WTC11 (cell line): ENCODE measurements around the gene ABHD12B. TPM values are rescaled to one million over a fixed set of nuclear protein-coding genes. Genes with fewer than 3 reads are reported as not detected.

Source experiments
- ATAC-seq: fragments of 200-7000 bp; cut with Tn5 transposase; 2 replicates; pipeline ENCODE4 v1.10.0; 2021; ENCODE audit warnings: mild to moderate bottlenecking, moderate library complexity
- CTCF ChIA-PET: fragments of 300-600 bp; sonication (Branson Sonifier 250); formaldehyde crosslinking; loops from one replicate; lab custom pipeline; 2021; ENCODE audit warnings: antibody characterized with exemption; lab: Charles Lee
- POLR2A ChIA-PET: fragments of 350-600 bp; sonication (Branson Sonifier 250); formaldehyde crosslinking; loops from one replicate; lab custom pipeline; 2021; ENCODE audit warnings: antibody characterized with exemption; lab: Charles Lee
- DNase-seq: peaks from one replicate; pipeline ENCODE4 v3.0.0; 2021; ENCODE audit warnings: low spot score
- H3K27ac Mint-ChIP-seq: 2 replicates; pipeline ENCODE4 v1.8.0; 2021; ENCODE audit warnings: mixed read lengths
- H3K27me3 Mint-ChIP-seq: 2 replicates; pipeline ENCODE4 v1.8.0; 2021; ENCODE audit warnings: low read depth, mild to moderate bottlenecking, moderate library complexity, mixed read lengths
- H3K36me3 Mint-ChIP-seq: 2 replicates; pipeline ENCODE4 v1.8.0; 2021; ENCODE audit warnings: mixed read lengths
- H3K4me1 Mint-ChIP-seq: 2 replicates; pipeline ENCODE4 v1.8.0; 2022; ENCODE audit warnings: mixed read lengths
- H3K4me3 Mint-ChIP-seq: 2 replicates; pipeline ENCODE4 v1.8.0; 2021; ENCODE audit warnings: mild to moderate bottlenecking, moderate library complexity, mixed read lengths
- H3K9me3 Mint-ChIP-seq: 2 replicates; pipeline ENCODE4 v1.8.0; 2021; ENCODE audit warnings: mixed read lengths
- CREB1 ChIP-seq: sonication (generic); formaldehyde crosslinking; IDR thresholded peaks from 2 replicates; pipeline ENCODE4 v1.8.0; 2023; ENCODE audit warnings: mild to moderate bottlenecking, missing genetic modification reagents
- ESRRA ChIP-seq: sonication (generic); formaldehyde crosslinking; IDR thresholded peaks from 2 replicates; pipeline ENCODE4 v1.8.1; 2022; ENCODE audit warnings: mild to moderate bottlenecking, missing genetic modification reagents, borderline replicate concordance
- GABPB1 ChIP-seq: sonication (generic); formaldehyde crosslinking; IDR thresholded peaks from 2 replicates; pipeline ENCODE4 v1.8.1; 2023; ENCODE audit warnings: mild to moderate bottlenecking, missing genetic modification reagents
- IRF2 ChIP-seq: sonication (generic); formaldehyde crosslinking; IDR thresholded peaks from 2 replicates; pipeline ENCODE4 v1.8.0; 2022; ENCODE audit warnings: low read depth, missing genetic modification reagents, borderline replicate concordance
- JUN ChIP-seq: sonication (generic); formaldehyde crosslinking; IDR thresholded peaks from 2 replicates; pipeline ENCODE4 v1.8.0; 2023; ENCODE audit warnings: mild to moderate bottlenecking, missing genetic modification reagents
- MXD4 ChIP-seq: fragments of 250-450 bp; sonication (Bioruptor Pico); IDR thresholded peaks from 2 replicates; pipeline ENCODE4 v1.8.0; 2021; ENCODE audit warnings: mild to moderate bottlenecking, moderate library complexity, borderline replicate concordance
- MYBL2 ChIP-seq: sonication (generic); formaldehyde crosslinking; IDR thresholded peaks from 2 replicates; pipeline ENCODE4 v1.8.1; 2023; ENCODE audit warnings: mild to moderate bottlenecking, moderate library complexity, missing genetic modification reagents
- NFE2L1 ChIP-seq: sonication (generic); formaldehyde crosslinking; IDR thresholded peaks from 2 replicates; pipeline ENCODE4 v1.8.1; 2023; ENCODE audit warnings: missing genetic modification reagents
- PRRX2 ChIP-seq: fragments of 250-450 bp; sonication (Bioruptor Pico); IDR thresholded peaks from 2 replicates; pipeline ENCODE4 v1.8.0; 2021; ENCODE audit warnings: mild to moderate bottlenecking
- SMAD4 ChIP-seq: sonication (generic); formaldehyde crosslinking; IDR thresholded peaks from 2 replicates; pipeline ENCODE4 v1.8.0; 2022; ENCODE audit warnings: mild to moderate bottlenecking, missing genetic modification reagents
- TEAD1 ChIP-seq: sonication (generic); formaldehyde crosslinking; IDR thresholded peaks from 2 replicates; pipeline ENCODE4 v1.8.0; 2022; ENCODE audit warnings: mild to moderate bottlenecking, missing genetic modification reagents
- ZNF121 ChIP-seq: sonication (generic); formaldehyde crosslinking; IDR thresholded peaks from 2 replicates; pipeline ENCODE4 v1.8.0; 2023; ENCODE audit warnings: missing genetic modification reagents
- ZNF263 ChIP-seq: sonication (generic); formaldehyde crosslinking; IDR thresholded peaks from 2 replicates; pipeline ENCODE4 v1.8.1; 2022; ENCODE audit warnings: low read depth, mild to moderate bottlenecking, moderate library complexity, missing genetic modification reagents
- total RNA-seq: library from RNA; stranded (reverse); gene quantifications from 3 replicates; pipeline ENCODE4 v1.2.3, GENCODE V29; 2021
- TF ChIP-seq, protein P1 (sequence below): sonication (generic); formaldehyde crosslinking; IDR thresholded peaks from 2 replicates; pipeline ENCODE4 v1.8.1; 2022; ENCODE audit warnings: low read depth, mild to moderate bottlenecking, moderate library complexity, missing genetic modification reagents, borderline replicate concordance
- TF ChIP-seq, protein P2 (sequence below): fragments of 200-600 bp; IDR thresholded peaks from 2 replicates; pipeline ENCODE4 v1.8.0; 2022; ENCODE audit warnings: antibody characterized with exemption
- TF ChIP-seq, protein P3 (sequence below): sonication (generic); formaldehyde crosslinking; conservative IDR thresholded peaks from 2 replicates; pipeline ENCODE4 v1.8.1; 2023; ENCODE audit warnings: mild to moderate bottlenecking, low read depth, missing genetic modification reagents, moderate library complexity
- TF ChIP-seq, protein P4 (sequence below): sonication (generic); formaldehyde crosslinking; IDR thresholded peaks from 2 replicates; pipeline ENCODE4 v1.8.1; 2023; ENCODE audit warnings: mild to moderate bottlenecking, missing genetic modification reagents, borderline replicate concordance
- TF ChIP-seq, protein P5 (sequence below): fragments of 250-450 bp; sonication (Bioruptor Pico); IDR thresholded peaks from 2 replicates; pipeline ENCODE4 v1.9.0; 2021; ENCODE audit warnings: mild to moderate bottlenecking, borderline replicate concordance
- TF ChIP-seq, protein P6 (sequence below): sonication (generic); formaldehyde crosslinking; IDR thresholded peaks from 2 replicates; pipeline ENCODE4 v1.8.1; 2022; ENCODE audit warnings: mild to moderate bottlenecking, moderate library complexity, missing genetic modification reagents

Gene ABHD12B
- total RNA-seq, 1 experiment from 2014 or later = 156 TPM

DNA sequence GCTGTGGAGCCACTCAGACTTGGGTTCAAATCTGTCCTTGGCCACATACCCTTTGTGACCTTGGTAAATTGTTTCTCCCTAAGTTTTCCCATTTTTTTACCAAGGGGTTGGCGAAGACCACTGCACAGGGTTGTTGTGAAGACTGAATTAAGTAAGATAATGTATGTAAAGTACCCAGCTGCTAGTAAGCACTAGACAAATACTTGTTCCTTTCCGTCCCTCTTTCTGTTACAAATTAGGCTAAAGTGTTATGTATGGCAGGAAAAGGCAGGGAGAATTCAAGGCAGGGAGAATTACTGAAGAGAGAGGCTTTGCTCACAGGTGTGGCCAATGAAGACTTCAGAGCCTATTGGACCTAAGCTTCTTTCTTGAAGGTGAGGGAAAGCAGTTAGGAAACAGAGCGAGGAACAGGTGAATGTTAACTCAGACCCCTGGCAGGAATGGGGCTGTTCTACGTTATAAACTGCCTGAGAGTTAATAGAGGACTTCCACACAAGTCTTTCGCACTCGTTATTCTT, 25.9 kb downstream of the ABHD12B start:
- Mint-ChIP-seq H3K4me1 (peaks cover 77% of the 10 kb centered on the region), H3K36me3 (peaks cover 41% of the 10 kb centered on the region), H3K9me3 (peaks cover 17% of the 10 kb centered on the region), H3K27me3 (no peaks in the 10 kb centered on the region; the same call in 1 of the 2 replicates), H3K27ac (peak overlapping the region; percentile 98), H3K4me3 (peak overlapping the region; percentile 77)
- TF ChIP-seq NFE2L1 (CRISPR knock-in tag) (no peak), TEAD1 (peak; percentile 50; the same call in 1 of the 2 replicates), ESRRA (0 out of 2 replicates have a peak, but pooled peaks have one; percentile 32), IRF2 (CRISPR knock-in tag) (no peak)
- TF ChIP-seq, protein P1, sequence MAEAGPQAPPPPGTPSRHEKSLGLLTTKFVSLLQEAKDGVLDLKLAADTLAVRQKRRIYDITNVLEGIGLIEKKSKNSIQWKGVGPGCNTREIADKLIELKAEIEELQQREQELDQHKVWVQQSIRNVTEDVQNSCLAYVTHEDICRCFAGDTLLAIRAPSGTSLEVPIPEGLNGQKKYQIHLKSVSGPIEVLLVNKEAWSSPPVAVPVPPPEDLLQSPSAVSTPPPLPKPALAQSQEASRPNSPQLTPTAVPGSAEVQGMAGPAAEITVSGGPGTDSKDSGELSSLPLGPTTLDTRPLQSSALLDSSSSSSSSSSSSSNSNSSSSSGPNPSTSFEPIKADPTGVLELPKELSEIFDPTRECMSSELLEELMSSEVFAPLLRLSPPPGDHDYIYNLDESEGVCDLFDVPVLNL = no peak
- TF ChIP-seq, protein P2, sequence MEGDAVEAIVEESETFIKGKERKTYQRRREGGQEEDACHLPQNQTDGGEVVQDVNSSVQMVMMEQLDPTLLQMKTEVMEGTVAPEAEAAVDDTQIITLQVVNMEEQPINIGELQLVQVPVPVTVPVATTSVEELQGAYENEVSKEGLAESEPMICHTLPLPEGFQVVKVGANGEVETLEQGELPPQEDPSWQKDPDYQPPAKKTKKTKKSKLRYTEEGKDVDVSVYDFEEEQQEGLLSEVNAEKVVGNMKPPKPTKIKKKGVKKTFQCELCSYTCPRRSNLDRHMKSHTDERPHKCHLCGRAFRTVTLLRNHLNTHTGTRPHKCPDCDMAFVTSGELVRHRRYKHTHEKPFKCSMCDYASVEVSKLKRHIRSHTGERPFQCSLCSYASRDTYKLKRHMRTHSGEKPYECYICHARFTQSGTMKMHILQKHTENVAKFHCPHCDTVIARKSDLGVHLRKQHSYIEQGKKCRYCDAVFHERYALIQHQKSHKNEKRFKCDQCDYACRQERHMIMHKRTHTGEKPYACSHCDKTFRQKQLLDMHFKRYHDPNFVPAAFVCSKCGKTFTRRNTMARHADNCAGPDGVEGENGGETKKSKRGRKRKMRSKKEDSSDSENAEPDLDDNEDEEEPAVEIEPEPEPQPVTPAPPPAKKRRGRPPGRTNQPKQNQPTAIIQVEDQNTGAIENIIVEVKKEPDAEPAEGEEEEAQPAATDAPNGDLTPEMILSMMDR = no peak
- TF ChIP-seq, protein P3, sequence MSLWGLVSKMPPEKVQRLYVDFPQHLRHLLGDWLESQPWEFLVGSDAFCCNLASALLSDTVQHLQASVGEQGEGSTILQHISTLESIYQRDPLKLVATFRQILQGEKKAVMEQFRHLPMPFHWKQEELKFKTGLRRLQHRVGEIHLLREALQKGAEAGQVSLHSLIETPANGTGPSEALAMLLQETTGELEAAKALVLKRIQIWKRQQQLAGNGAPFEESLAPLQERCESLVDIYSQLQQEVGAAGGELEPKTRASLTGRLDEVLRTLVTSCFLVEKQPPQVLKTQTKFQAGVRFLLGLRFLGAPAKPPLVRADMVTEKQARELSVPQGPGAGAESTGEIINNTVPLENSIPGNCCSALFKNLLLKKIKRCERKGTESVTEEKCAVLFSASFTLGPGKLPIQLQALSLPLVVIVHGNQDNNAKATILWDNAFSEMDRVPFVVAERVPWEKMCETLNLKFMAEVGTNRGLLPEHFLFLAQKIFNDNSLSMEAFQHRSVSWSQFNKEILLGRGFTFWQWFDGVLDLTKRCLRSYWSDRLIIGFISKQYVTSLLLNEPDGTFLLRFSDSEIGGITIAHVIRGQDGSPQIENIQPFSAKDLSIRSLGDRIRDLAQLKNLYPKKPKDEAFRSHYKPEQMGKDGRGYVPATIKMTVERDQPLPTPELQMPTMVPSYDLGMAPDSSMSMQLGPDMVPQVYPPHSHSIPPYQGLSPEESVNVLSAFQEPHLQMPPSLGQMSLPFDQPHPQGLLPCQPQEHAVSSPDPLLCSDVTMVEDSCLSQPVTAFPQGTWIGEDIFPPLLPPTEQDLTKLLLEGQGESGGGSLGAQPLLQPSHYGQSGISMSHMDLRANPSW = no peak
- TF ChIP-seq, protein P4, sequence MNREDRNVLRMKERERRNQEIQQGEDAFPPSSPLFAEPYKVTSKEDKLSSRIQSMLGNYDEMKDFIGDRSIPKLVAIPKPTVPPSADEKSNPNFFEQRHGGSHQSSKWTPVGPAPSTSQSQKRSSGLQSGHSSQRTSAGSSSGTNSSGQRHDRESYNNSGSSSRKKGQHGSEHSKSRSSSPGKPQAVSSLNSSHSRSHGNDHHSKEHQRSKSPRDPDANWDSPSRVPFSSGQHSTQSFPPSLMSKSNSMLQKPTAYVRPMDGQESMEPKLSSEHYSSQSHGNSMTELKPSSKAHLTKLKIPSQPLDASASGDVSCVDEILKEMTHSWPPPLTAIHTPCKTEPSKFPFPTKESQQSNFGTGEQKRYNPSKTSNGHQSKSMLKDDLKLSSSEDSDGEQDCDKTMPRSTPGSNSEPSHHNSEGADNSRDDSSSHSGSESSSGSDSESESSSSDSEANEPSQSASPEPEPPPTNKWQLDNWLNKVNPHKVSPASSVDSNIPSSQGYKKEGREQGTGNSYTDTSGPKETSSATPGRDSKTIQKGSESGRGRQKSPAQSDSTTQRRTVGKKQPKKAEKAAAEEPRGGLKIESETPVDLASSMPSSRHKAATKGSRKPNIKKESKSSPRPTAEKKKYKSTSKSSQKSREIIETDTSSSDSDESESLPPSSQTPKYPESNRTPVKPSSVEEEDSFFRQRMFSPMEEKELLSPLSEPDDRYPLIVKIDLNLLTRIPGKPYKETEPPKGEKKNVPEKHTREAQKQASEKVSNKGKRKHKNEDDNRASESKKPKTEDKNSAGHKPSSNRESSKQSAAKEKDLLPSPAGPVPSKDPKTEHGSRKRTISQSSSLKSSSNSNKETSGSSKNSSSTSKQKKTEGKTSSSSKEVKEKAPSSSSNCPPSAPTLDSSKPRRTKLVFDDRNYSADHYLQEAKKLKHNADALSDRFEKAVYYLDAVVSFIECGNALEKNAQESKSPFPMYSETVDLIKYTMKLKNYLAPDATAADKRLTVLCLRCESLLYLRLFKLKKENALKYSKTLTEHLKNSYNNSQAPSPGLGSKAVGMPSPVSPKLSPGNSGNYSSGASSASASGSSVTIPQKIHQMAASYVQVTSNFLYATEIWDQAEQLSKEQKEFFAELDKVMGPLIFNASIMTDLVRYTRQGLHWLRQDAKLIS = no peak; the same call in 1 of the 2 replicates
- ChIA-PET POLR2A (no interaction called here), CTCF (interaction anchor here (0.5 to 2.3 kb wide), 4 partner anchors 37 to 124 kb away, joined by 3 to 8 read pairs (median 3); no protein-coding TSS in a partner anchor)
- ATAC-seq = peak; percentile 84
- no peak for DNase-seq

DNA sequence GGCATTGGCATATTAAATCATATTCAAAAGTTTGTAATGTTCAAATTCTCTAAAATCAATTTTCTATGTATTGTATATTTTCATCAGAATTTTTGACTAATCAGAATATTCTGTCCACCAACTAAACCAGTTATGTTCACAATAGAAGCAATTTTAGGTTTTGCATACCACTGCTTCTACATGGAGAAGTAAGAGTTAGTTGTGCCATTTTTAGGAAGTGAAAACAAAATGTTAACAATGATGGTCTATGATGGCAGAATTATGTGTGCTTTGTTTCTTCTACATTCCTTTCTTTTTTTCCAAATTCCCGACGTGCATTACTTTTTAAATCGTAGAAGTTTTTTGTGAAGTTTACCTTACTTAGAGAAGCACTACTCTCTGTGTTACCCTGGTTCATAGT, 29.5 kb downstream of the ABHD12B start:
- Mint-ChIP-seq H3K27ac (no peak overlapping the region), H3K4me3 (no peak overlapping the region), H3K36me3 (peaks cover 52% of the 10 kb centered on the region), H3K4me1 (peaks cover 56% of the 10 kb centered on the region), H3K27me3 (no peaks in the 10 kb centered on the region), H3K9me3 (peaks cover 15% of the 10 kb centered on the region)
- ChIA-PET CTCF (interaction anchor here (1.1 kb wide), 1 partner anchor 41 kb away, joined by 6 read pairs; no protein-coding TSS in a partner anchor), POLR2A (no interaction called here)
- ATAC-seq (no peak), DNase-seq (no peak)
- TF ChIP-seq, protein P5, sequence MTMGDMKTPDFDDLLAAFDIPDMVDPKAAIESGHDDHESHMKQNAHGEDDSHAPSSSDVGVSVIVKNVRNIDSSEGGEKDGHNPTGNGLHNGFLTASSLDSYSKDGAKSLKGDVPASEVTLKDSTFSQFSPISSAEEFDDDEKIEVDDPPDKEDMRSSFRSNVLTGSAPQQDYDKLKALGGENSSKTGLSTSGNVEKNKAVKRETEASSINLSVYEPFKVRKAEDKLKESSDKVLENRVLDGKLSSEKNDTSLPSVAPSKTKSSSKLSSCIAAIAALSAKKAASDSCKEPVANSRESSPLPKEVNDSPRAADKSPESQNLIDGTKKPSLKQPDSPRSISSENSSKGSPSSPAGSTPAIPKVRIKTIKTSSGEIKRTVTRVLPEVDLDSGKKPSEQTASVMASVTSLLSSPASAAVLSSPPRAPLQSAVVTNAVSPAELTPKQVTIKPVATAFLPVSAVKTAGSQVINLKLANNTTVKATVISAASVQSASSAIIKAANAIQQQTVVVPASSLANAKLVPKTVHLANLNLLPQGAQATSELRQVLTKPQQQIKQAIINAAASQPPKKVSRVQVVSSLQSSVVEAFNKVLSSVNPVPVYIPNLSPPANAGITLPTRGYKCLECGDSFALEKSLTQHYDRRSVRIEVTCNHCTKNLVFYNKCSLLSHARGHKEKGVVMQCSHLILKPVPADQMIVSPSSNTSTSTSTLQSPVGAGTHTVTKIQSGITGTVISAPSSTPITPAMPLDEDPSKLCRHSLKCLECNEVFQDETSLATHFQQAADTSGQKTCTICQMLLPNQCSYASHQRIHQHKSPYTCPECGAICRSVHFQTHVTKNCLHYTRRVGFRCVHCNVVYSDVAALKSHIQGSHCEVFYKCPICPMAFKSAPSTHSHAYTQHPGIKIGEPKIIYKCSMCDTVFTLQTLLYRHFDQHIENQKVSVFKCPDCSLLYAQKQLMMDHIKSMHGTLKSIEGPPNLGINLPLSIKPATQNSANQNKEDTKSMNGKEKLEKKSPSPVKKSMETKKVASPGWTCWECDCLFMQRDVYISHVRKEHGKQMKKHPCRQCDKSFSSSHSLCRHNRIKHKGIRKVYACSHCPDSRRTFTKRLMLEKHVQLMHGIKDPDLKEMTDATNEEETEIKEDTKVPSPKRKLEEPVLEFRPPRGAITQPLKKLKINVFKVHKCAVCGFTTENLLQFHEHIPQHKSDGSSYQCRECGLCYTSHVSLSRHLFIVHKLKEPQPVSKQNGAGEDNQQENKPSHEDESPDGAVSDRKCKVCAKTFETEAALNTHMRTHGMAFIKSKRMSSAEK = no peak
- TF ChIP-seq MYBL2 (CRISPR knock-in tag) = no peak
- no peak for TF ChIP-seq MXD4
- TF ChIP-seq ZNF263 (CRISPR knock-in tag) = no peak
- no peak for TF ChIP-seq SMAD4 (CRISPR knock-in tag)
- no peak for TF ChIP-seq TEAD1
- TF ChIP-seq JUN (CRISPR knock-in tag) = no peak
- no peak for TF ChIP-seq ZNF121 (CRISPR knock-in tag)
- TF ChIP-seq CREB1 = no peak
- no peak for TF ChIP-seq GABPB1 (CRISPR knock-in tag)
- TF ChIP-seq PRRX2 = no peak
- TF ChIP-seq, protein P6, sequence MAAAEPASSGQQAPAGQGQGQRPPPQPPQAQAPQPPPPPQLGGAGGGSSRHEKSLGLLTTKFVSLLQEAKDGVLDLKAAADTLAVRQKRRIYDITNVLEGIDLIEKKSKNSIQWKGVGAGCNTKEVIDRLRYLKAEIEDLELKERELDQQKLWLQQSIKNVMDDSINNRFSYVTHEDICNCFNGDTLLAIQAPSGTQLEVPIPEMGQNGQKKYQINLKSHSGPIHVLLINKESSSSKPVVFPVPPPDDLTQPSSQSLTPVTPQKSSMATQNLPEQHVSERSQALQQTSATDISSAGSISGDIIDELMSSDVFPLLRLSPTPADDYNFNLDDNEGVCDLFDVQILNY (CRISPR knock-in tag) = no peak
- TF ChIP-seq, protein P1 = no peak
